Measurements from ENCODE around the gene MTA3.

- TF ChIP-seq CTCF (conservative IDR thresholded peaks at IDR 0.05; ENCODE audit: low read depth, low read length) (no peak), EZH2 (IDR thresholded peaks at IDR 0.05; ENCODE audit: borderline replicate concordance, low read depth, low read length, poor library complexity, severe bottlenecking) (no peak)
Observed at GRCh38 chr2:42578621-42579020, 10.2 kb downstream of the MTA3 start.

Measured in A673 (cell line).